H1 (cell line): ENCODE measurements around the gene SLC38A10.

Experiments used
- BRCA1 ChIP-seq: IDR thresholded peaks from 2 replicates; pipeline ENCODE4 v1.6.1; 2012; ENCODE audit warnings: low read depth, low read length, improper control_type of control experiment
- CREB1 ChIP-seq: IDR thresholded peaks from 2 replicates; pipeline ENCODE4 v1.6.1; 2012; ENCODE audit warnings: inconsistent platforms
- CTBP2 ChIP-seq: IDR thresholded peaks from 2 replicates; pipeline ENCODE4 v1.7.0; 2011; ENCODE audit warnings: borderline replicate concordance, mild to moderate bottlenecking, moderate library complexity, mixed read lengths, low read length; ENCODE audit not compliant: insufficient read depth, insufficient read length
- EGR1 ChIP-seq: IDR thresholded peaks from 2 replicates; pipeline ENCODE4 v1.6.1; 2011; ENCODE audit warnings: low read depth, low read length, borderline replicate concordance
- JUN ChIP-seq: IDR thresholded peaks from 2 replicates; pipeline ENCODE4 v1.6.1; 2011; ENCODE audit warnings: low read depth, mild to moderate bottlenecking, improper control_type of control experiment, low read length
- MAX ChIP-seq: IDR thresholded peaks from 2 replicates; pipeline ENCODE4 v1.6.1; 2012; ENCODE audit warnings: inconsistent platforms
- POLR2A ChIP-seq, 2 experiments: IDR thresholded peaks; 1 replicate in 1 of 2; 2 replicates in 1 of 2; pipeline ENCODE4 v1.6.1; 2011; ENCODE audit warnings: low read depth in 2 of 2, low read length in 2 of 2, mild to moderate bottlenecking in 2 of 2; ENCODE audit errors: control extremely low read depth in 1 of 2
- POLR2AphosphoS5 ChIP-seq: IDR thresholded peaks from 2 replicates; pipeline ENCODE4 v1.6.1; 2011; ENCODE audit warnings: low read depth, low read length
- USF2 ChIP-seq: IDR thresholded peaks from 2 replicates; pipeline ENCODE4 v1.6.1; 2011; ENCODE audit warnings: low read length, improper control_type of control experiment
- YY1 ChIP-seq: IDR thresholded peaks from 2 replicates; pipeline ENCODE4 v1.6.1; 2011; ENCODE audit warnings: low read depth, mild to moderate bottlenecking, low read length

- TF ChIP-seq POLR2A (IDR thresholded peaks at IDR 0.05; ENCODE audit: control extremely low read depth in 1 of 2, low read depth in 2 of 2, low read length in 2 of 2) (peak in 1 of 2 experiments; percentile 56; a peak in 2 of 3 replicates), POLR2AphosphoS5 (no peak; the same call in 1 of the 2 replicates), EGR1 (0 out of 2 replicates have a peak, but pooled peaks have one; percentile 21), USF2 (no peak), YY1 (peak; percentile 61; the same call in 1 of the 2 replicates), BRCA1 (no peak), CTBP2 (no peak), JUN (no peak), MAX (0 out of 2 replicates have a peak, but pooled peaks have one; percentile 39), CREB1 (no peak)
These were observed 53.3 kb downstream of the SLC38A10 start for GRCh38 chr17:81241648-81242420.
